HG03565 (cell line): ENCODE results near the gene MCOLN1.

Experiments
- ATAC-seq: cut with Tn5 transposase; IDR thresholded peaks from one replicate; pipeline ENCODE4 v1.9.1; 2021; ENCODE audit warnings: mild to moderate bottlenecking, moderate library complexity; ENCODE audit not compliant: unreplicated experiment

The MCOLN1 gene

DNA sequence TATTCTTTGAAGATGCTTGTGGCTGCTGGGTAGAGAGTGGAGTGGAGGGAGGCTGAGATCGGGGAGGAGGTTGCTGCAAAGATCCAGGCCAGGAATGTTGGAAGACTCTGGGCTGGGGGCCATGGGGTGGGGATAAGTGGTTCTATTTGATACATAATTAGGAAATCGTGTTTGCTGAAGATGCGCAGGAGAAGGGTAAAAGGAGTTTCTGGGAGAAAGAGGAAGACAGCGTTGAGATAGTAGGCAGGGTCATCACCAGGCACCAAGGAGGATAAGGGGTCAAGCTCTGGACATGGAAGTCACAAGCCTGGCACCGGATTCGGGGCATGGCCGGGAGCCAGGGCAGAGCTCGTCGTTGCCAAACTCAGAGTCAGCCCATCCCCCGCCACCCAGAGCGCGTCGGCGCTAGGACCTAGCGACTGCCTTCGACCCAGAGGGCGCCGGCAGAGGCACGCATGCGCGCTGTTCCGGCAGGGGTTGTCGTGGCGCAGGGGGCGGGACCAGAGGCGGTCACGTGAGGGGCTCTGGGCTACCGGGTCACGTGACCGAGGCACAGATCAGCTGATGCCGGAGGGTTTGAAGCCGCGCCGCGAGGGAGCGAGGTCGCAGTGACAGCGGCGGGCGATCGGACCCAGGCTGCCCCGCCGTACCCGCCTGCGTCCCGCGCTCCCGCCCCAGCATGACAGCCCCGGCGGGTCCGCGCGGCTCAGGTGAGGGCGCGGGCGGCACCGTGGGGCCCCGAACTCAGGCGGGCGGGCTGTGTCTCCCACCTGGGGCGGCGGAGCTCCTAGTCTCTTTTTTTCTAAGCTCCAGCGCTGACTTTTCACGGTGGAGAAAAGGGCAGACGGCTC, at the start of gene MCOLN1:
TSS of gene MCOLN1 (plus strand) at position 553 of the 851 bp plus-strand sequence. CDS start at position 680, 127 bp downstream.
- ATAC-seq = peak; percentile 83

DNA sequence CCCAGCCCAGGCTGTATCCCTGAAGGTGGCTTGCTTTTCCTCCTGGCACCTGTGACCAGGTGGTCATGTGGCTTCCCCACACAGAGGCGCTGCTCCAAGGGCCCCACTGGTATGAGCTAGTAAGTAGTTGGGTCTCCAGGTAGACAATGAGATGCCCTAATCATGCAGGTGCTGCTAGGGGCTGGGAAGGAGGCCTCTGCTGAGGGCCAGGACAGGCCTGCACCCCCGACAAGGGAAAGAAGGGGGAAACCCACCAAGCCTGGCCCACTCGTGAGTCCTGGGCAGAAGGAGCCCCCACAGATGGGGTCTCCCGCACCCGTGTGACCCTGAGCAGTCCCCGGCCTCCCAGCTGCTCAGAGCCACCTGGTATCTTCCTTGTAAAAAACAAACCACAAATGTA, 46.8 kb upstream of the MCOLN1 start:
- ATAC-seq = no peak

GRCh38 chr19:7476241-7476640, 46.2 kb upstream of the MCOLN1 start:
- no peak for ATAC-seq

- no peak for ATAC-seq
These were observed 45.5 kb upstream of the MCOLN1 start for GRCh38 chr19:7476777-7477494.

DNA sequence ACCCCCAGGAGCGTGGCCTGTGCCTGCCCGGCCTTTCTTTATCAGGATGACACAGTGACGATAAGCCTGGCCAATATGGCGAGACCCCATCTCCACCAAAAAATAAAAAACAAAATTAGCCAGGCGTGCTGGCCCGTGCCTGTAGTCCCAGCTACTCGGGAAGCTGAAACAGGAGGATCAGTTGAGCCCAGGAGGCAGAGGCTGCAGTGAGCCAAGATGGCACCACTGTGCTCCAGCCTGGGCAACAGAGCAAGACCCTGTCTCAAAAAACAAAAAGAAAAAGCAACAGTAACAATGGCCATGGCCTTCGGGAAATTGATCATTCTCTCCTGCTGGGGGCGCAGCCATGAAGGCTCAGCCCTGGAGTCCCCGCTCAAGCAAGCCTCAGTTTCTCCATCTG, 44.7 kb upstream of the MCOLN1 start:
- no peak for ATAC-seq

- ATAC-seq = no peak
These were observed 44.1 kb upstream of the MCOLN1 start for GRCh38 chr19:7478173-7478842.

DNA sequence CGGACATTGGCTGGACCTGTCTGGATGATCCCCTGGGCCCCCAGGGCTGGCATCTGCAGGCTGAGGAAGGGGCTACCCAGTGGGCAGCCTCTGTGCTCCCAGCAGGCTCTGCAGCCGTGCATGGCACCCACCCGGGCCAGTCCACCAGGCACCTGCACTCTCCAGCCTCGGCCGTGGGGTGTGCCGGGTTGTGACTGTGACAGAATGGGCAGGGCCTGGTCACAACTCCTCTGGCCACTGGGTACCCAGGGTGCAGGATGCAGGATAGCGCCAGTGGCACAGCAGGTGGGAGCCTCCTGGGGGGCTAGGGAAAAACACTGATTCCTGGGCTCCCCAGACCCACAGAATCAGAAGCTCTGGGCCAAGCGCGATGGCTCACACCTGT, 43.6 kb upstream of the MCOLN1 start:
- ATAC-seq = no peak

DNA sequence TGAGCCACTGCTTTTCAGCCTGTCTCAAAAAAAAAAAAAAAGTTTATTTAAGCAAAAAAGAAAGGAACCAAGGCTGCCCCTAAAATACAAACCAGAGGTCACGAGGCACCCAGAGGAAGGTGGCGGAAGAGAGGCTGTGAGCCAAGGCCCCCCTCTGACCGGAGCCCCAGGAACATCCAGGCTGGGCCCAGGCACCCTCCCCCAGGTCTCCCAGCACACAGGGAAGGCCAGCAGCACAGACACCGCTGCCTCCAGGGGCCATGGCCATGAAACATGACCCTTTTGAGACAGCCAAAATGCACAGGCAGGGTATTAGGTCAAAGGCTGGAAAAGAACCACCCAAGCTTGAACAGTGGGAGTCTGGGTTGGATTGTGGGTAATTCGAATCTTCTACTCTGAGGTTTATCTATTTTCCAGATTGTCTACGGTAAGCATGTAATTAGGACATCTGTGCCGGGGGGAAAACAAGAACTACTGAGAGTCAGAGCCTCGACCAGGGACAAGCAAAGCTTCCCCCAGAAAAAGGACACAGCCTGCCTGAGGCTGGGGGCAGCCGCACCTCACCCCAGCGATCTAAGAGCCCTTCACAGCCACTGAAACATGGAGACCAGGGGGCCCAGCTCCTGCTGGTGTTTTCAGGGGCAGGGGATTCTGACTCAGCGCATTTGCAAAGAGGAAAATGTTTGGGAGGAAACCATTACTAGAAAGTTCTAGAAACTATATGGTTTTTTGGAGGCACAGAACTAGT, 42.0 kb upstream of the MCOLN1 start:
- no peak for ATAC-seq

- ATAC-seq = no peak
These were observed 41.5 kb upstream of the MCOLN1 start for GRCh38 chr19:7480970-7481255.

GRCh38 chr19:7482584-7483439, 39.6 kb upstream of the MCOLN1 start:
- ATAC-seq = no peak

DNA sequence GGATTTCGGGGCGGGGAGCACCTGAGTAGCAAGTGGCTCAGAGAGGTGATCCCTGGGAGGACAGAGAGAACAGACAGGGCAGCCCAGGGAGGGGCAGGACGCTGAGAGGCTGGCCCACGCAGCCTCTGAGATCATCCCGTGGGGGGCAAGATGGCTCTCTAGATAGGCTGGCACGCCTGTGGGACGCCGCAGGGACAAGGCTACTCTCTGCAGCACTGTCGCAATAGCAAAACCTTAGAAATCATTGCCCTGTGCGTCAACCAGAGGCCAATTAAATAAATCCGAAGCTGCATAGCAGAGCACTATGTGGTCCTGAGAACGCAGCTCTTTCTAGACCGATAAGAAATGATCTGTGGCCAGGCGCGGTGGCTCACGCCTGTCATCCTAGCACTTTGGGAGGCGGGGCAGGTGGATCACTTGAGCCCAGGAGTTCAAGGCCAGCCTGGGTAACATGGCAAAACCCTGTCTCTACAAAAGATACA, 38.7 kb upstream of the MCOLN1 start:
- ATAC-seq = no peak

- ATAC-seq = no peak
These were observed 35.5 kb upstream of the MCOLN1 start for GRCh38 chr19:7486923-7487322.

DNA sequence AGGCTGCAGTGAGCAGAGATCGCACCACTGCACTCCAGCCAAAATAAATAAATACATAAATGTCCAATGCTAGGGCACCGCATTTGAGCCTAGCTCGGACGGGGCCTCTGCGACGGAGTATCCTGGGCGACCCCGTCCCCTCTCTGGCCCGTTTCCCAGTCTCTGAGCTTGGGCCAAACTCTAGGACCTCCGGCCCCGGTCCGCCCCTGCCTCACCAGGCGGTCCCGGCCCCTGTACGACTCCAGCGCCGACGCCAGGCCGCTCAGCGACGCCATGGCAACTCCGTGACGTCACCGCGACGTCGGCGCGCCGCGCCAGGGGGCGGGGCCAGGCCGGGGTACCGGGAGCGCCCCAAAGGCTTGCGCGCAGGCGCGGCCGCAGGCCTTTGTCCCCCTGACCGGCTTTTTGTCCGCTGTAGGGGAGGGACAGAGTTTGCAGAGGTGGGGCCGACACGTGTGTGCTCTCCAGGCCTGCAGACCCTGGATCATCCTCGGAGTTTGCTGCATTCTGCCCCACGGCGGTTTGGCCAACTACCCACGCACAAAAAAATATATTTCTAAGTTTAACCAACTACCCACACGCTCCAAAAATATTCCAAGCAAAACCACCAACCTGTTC, 33.6 kb upstream of the MCOLN1 start, which contains the start of gene PEX11G:
TSS of gene PEX11G (minus strand) at position 300 of the 618 bp plus-strand sequence. CDS start at position 275, 25 bp downstream.
- peak; percentile 61 for ATAC-seq

DNA sequence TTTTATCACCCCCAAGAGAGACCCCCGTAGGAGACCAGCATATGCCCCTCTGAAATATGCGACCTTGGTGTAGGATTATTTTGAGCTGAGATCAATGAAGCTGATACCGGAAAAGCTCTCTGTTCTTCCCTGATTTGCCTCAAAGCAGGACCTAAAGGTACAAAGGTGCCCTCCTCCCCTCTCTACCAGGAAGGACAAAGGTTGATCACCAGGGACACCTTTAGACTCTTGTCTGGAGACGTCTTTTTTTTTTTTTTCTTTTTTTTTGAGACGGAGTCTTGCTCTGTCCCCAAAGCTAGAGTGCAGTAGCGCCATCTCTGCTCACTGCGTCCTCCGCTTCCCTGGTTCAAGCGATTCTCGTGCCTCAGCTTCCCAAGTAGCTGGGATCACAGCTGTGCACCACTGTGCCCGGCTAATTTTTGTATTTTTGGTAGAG, 32.8 kb upstream of the MCOLN1 start:
- ATAC-seq = no peak

DNA sequence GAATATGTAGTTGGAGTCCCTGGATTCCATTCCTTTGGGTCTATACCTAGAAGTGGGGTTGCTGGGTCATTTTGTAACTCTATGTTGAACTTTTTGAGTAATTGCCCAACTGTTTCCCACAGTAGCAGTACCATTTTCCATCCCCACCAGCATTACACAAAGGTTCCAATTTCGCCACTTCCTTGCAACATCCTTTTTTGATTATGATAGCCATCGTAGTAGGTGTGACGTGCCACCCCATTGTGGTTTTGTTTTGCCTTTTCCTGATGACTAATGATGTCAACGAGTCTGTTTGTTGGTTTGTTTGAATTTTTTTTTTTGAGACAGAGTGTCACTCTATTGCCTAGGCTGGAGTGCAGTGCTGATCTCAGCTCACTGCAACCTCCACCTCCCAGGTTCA, 30.3 kb upstream of the MCOLN1 start:
- no peak for ATAC-seq

DNA sequence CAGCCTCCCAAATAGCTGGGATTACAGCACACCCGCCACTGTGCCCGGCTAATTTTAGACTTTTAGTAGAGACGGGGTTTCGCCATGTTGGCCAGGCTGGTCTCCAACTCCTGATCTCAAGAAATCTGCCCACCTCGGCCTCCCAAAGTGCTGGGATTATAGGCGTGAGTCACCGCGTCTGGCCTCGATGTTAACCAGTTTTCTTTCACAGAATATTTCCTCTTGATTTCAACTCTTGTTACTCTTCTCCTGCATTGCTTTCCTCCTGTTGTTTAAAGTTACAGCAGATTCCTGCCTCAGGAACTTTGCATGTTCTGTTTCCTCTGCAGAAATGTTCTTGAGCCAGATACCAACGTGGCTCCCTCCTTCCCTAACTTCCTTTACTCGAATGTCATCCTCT, 29.9 kb upstream of the MCOLN1 start:
- no peak for ATAC-seq

DNA sequence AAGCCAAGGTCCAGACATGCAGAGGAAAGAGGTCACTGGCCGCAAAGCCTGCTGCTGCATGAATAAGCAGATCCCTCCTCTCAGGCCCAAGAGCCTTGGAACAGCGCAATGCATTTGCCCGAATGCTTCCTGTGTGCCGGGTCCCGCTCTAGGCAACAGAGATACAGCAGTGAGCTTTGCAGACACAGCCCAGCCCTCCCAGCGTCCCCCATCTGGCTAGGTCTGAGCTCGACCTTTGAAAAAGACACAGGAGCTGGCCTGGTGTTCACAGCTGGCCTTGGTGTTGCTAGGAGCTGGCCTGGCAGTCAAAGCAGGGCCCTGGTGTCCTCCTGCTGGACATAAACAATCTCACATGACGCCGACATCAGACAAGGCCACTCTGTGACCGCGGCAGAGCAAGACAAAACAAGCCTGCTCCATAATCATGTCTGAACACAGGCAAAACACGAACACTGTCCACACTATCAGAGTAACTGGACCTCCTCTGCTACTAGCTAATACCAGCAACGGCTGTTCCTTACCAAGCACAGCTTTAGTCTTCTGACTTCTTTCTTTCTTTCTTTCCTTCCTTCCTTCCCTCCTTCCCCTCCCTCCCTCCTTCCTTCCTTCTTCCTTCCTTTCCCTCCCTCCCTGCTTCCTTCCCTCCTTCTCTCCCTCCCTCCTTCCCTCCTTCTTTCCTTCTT, 27.9 kb upstream of the MCOLN1 start:
- no peak for ATAC-seq

GRCh38 chr19:7497292-7497691, 25.1 kb upstream of the MCOLN1 start:
- no peak for ATAC-seq
